ENCODE data around the gene ADRA1B.
A peak's percentile ranks its signal among the peaks of the same experiment; 100 is the strongest.
"Not testable (repeated sequence)": the region's sequence is repeated elsewhere in the genome, so short reads cannot be mapped to it uniquely, and the experiment has no call there.

ADRA1B gene

DNA sequence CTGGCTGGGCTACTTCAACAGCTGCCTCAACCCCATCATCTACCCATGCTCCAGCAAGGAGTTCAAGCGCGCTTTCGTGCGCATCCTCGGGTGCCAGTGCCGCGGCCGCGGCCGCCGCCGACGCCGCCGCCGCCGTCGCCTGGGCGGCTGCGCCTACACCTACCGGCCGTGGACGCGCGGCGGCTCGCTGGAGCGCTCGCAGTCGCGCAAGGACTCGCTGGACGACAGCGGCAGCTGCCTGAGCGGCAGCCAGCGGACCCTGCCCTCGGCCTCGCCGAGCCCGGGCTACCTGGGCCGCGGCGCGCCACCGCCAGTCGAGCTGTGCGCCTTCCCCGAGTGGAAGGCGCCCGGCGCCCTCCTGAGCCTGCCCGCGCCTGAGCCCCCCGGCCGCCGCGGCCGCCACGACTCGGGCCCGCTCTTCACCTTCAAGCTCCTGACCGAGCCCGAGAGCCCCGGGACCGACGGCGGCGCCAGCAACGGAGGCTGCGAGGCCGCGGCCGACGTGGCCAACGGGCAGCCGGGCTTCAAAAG is 55.7 kb downstream of the ADRA1B start:
- no peak for DNase-seq

DNA sequence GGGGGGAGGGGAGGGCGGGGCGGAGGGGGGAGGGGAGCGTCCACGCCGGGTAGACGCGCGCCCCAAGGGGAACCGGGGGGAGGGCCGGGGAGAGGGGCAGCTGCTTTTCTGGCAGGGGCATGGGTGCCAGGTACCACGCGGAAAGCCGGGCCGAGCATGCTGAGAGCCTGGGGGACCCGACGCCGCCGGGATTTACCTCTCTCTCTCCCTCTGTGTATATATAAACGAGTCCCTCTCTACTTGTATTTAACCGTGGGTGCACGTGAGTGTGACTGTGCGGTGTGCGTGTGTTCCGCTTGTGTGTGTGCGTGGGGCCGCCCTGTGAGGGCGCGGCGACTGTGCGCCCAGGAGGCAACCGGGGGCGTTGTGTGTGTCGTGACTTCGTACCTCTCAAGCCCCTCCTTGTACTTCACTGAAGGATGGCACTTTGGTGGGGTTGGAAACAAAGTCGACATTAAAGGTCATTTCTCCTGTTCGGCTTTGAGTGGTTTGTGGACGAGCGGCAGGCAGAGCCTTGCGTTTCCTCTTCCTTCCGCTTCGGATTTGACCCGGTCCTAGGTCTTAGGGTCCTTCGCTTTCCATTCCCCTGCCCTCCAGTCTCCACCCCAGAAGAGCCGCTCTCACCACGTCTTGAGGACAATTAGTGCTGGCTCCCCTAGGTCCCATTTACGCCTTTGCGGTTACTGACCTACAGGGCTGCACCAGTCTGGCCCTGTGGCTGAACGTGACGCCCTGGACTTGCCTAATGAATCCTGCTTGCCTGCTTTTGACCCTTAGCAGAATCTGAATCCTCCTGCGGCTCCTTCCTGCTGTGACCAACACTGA is 56.5 kb downstream of the ADRA1B start:
- no peak for DNase-seq

DNA sequence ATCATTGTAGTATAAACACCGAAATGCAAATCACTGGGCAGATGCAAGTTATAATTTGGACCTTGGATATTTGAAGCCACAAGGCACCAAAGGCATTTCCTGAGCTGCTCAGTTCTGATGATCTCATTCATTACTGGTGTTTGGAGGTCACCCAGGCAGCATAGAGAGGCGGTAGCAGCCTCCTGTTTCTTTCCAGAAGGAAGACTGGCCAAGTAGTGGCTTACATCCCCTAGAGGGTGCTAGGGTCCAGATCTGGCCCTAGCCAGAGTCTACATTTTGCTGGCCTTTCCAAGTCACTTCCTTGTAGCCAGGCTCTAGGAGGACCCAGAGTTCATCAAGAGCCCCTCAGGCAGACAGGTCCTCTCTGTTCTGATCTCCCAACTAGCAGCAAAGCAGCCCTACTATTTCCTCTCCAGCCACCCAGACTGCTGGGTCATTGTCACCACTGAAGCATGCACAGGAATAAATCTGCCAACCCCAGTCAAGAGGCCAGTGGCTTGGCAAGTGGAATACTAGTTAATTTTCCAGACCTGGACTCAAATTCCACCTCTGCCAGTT is 59.3 kb downstream of the ADRA1B start:
- no peak for DNase-seq

DNA sequence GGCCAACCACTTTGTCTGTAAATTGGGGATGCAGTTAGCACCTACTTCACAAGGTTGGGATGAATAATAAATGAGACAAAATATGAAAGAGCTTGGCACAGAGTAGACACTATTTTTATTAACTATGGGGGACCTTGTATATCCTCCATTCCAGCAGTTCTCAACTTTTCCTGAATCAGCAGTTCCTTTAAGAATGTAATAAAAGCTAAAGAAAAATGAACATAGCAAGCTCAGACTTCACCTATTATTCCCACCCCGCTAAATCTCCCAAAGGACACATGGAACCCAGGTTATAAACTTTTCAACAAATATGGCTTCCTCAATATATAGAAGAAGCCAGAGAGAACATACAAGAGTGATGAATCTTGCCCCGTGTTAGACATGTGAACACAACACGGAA is 60.6 kb downstream of the ADRA1B start:
- DNase-seq: no peak

DNA sequence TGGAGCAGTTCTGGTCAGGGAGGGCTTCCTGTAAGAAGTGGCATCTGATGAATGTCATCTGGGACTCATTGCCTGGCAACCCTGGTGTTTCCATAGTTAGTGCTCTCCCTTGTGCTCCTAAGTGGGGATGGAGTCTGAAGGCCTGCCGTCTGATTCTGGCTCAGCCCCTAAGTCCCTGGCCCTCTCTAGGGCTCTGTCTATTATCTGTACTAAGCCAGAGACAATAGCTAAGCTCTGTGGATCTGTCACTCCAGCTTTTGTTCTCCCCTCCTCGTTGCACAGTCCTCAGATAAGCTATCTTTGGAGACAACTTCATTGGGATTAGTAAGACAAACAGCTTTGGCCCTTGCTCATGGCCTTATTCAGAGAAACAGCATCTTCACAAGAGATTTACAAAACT is 62.1 kb downstream of the ADRA1B start:
- DNase-seq: no peak

DNA sequence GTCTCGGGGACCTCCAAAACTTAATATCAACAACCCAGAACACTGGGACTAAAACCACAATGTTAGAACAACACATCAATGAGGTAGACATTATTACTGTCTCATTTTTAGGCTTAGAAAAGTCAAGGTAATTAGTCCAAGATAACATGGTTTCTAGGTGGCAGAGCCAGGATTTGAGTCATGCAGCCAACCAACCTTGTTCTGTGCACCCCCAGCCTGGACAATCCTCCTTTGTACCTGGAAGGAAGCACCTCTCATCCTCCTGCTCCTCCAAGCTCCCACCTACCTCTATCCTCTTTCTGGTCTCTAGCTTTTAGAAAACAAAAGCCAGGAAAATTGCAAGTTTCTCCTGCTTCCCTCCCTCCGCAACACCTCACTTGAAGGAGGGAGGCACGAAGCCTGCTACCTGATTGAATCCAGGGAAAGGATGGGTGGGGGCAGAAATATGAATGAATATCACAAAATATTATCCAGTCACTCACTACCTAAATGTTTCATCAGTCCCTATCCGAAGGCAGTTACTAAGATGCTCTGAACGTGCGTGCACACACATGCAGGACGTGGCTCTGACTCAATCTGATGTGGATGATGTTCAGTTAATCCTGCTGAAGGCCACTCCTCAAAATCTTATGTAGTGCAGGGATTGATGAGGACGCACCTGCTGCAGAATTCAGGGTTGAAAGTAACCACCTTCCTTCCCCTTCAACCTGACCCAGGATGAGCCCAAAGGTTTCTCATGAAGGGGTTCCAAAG is 66.3 kb downstream of the ADRA1B start:
- no peak for DNase-seq

DNA sequence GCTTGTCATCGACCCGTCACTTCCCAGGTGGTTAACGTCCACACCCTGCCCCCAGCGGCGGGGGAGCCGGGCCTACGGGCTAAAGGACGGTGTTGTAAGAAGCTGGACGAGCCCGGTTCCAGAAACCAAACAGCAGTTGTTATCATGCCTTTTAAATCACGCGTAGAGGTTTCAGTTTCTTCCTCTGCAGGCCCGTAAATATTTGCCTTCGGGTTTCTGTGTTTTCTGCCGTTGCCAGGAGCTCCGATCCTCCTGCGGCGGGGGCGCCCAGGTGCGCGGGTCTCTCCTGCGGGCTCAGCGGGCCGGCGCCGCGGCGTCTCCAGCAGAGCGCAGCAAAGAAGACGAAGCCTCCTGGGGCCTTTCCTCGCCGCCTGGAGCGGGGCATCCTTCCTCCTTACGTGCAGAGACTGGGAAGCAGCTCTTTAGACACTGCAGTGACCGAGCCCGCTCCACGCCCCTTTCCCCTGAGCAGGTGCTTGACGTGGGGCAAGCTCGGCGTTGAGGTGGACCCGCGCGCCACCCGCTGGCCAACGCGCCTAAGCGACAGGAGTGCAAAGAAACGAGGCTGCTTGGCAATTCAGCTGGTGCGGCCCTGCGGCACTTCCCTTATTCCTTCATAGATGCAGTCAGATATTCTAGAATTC is 70.9 kb downstream of the ADRA1B start:
- peak; percentile 54 for DNase-seq

DNA sequence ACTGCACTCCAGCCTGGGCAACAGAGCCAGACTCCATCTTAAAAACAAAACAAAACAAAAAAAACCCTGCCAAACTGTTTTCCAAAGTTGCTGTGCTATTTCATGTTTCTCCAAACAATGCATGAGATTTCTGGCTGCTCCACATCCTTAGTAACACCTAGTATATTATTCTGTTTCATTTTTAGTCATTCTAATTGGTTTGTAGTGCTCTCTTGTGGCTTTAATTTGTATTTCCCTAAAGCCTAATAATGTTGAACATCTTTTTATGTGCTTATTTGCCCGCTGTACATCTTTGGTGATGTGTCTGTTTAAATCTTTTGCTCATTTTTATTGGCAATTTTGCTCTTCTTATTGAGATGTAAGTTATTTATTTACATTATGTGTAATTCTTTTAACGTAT is 74.2 kb downstream of the ADRA1B start:
- DNase-seq: no peak

DNA sequence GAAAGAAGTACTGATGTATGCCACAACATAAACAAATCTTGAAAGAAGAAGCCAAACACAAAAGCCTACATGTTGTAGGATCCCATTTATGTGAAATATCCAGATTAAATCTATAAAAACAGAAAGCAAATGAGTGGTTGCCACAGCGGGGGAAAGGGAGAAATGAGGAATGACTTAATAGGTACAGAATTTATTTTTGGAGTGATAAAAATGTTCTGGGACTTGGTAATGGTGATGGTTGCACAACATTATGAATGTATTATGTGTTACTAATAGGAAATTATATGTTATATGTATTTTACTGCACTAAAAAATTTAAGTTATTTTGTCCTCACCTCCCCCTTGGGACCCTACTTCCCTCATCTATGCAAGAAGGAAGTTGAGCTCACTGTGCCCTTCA is 76.3 kb downstream of the ADRA1B start:
- no peak for DNase-seq

DNA sequence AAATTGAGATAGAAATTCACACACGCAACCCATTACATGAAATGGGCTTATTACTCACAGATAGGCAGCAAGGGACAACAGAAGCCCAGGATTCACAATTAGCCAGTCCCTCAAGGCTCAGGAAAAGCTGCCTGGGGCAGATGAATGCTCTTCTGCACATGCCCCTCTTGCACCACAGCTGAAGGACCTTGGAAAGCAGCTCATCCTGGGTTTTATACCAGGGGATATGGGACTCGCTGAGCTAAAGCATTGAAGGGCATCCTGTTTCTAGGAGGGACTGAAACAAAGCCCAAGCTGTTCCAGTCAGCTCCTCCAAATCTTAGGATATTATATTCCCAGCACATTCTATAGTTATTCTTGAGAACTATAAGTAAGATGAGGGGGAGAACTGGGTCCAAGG is 76.9 kb downstream of the ADRA1B start:
- no peak for DNase-seq

DNA sequence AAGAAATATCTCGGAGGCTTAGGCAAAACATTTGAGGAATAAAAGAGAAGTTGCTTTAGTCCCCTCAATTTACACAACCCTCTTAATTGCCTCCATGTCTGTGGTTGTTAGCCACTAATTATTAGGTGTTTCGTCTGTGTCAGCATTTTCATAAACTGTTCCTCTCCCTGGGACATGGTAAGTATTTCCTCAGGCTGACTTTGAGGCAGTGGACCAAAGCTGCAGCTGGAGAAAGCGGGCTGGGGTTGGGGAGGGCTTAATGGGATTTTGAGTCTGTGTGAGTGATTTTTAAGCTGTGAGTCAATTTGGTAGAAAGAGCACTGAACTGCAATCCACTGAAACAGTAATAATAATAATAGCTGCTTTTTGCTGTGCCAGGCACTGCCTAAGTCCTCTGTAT is 79.6 kb downstream of the ADRA1B start:
- no peak for DNase-seq

DNA sequence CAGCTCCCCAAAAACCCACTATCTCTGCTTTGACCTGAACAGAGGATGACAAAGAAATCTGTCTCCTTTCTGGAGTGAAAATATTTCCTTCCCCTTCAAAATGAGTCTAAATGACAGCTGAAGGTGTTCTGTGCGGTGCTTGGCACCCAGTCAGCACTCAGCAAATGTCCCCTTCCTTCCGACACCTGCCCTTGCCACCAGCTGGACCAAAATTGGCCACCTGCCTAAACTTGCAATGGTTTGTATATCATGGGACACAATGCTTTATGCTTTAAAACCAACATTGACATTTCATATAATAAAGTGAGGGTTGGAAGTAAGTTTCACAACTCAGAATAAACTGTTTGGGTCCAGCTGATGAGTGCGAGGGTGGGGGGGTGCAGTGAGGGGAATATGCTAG is 85.2 kb downstream of the ADRA1B start:
- DNase-seq: no peak

DNA sequence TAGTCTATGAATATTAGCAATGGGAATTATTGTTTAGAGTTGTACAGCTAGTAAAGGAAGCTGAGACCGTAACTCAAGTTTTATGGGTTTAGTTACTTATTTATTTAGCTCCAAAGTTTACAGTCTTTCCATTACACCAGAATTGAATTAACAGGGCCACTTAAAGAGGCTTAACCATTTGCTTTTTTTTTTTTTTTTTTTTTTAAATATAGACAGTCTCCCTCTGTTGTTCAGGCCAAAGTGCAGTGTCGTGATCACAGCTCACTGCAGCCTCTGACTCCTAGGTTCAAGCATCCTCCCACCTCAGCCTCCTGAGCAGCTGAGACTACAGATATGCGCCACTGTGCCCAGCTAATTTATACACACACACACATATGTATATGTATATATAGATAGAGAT is 91.2 kb downstream of the ADRA1B start:
- no peak for DNase-seq

DNA sequence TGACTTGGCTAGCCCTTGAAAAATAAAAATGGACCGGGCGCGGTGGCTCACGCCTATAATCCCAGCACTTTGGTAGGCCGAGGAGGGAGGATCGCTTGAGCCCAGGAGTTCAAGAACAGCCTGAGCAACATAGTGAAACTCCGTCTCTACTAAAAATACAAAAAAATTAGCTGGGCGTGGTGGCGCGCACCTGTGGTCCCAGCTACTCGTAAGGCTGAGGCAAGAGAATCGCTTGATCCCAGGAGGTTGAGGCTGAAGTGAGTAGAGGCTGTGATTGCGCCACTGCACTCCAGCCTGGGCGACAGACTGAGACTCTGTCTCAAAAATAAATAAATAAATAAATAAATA is 92.2 kb downstream of the ADRA1B start:
- DNase-seq: not testable (repeated sequence)

DNA sequence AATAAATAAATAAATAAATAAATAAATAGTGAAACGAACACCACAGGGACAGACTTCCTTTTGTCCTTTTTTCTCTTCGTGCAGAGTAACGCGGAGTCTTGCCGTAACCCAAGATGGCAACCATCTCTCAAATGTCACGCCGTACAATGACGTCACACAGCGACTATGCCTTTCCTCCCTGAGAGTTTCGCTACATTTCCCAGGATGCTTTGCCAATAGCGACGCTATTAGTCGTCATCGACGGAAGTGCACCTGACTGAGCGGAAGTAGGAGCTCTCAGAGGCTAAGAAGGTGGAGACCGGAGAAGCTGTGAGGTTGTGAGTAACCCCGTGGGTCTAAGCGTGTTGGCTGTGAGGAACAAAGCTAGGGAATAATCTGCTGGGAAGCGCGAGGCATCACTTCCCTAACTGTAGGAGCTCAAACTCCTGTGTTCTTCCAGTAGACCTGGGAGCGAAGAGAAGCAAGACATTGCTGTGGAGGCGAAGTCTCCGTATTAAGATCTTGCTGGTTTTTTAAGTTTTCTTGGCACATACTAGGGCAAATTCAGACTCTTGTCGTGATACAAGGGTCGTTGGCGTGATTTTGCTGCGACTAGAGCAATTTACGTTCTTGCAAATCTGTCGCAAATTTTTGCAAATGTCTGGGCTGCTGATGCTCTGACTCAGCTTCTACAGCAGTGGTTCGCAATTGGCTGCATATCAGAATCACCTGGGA is 92.8 kb downstream of the ADRA1B start, which contains the start of gene TTC1:
TTC1 (plus strand) TSS at position 263 of the 714 bp plus-strand sequence. CDS start 1,390 bp downstream, outside the sequence.
- DNase-seq: peak; percentile 94

DNA sequence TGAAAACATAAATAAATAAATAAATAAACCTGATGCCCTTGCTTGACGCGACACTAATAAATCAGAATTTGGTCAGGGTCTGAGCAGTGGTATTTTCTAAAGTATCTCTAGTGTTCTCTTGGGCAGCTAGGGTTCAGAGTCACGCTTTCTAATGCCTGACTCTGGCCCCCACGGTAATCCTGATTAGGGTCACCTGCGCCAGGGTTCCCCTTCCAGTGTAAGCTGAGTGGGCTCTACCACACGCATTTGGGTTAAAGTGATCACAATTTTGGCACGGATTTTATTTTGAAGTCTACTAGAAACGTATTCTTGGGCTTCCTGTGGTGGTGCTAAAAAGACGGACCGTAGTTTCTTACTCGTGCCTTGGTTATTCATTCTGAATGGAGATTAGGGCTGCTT is 93.3 kb downstream of the ADRA1B start:
- no peak for DNase-seq

DNA sequence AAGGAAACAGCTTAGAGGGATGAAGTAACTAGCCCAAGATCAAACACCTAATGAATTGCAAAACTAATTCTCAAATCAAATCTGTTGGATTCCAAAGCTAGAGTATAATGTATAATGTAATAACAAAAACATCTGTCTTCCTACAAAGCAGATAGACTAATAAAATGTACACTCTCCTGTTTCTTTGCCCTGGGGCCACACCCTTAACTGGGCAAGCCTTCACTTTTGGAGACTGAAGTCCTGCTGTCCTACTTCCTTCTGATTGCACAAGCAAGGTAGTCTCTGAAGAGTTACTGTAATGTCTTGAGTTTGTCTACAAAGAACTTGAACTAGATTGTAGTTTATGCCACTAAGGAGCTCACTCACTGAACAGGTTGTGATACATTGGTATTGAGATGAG is 95.2 kb downstream of the ADRA1B start:
- no peak for DNase-seq

DNA sequence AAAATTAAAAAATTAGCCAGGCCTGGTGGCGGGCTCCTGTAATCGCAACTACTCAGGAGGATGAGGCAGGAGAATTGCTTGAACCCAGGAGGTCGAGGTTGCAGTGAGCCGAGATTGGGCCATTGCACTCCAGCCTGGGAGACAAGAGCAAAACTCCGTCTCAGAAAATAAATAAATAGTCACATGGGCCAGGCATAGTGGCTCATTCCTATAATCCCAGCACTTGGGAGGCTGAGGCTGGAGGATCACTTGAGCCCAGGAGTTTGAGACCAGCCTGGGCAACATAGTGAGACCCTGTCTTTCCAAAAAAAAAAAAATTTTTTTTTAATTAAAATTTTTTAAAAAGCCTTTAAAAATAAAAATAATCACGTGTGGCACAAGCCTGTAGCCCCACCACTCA is 97.9 kb downstream of the ADRA1B start:
- not testable (repeated sequence) for DNase-seq

DNA sequence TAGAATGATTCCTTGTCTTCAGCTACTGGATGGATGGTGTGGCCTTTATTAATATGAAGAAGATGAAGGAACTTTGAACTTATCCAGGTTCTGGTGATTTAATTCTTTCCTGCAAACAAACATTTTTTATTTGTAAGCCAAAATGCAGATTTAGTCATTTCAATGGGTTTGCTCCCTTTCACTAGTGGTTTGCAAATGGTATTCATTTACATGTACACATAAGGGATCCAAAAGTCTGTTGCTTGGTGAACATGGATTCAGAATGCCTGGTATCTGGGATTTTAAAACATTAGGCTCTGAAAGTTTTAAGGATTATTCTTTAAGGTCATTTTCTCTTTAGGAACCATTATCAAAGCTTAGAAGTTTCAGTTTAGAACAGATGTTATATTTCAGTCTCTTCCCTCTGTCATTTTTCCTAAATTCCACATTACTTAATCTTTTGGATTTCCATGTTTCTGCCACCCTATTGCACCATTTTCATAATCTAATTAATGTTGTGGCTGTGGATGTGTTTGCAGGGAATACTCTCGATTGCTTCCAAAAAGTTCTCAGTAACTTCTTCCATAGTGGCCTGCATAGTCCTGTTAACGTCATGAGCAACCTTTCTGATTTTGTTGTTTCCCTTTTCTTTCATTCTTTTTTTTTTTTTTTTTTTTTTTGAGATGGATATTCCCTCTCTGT is 102.8 kb downstream of the ADRA1B start:
- no peak for DNase-seq

DNA sequence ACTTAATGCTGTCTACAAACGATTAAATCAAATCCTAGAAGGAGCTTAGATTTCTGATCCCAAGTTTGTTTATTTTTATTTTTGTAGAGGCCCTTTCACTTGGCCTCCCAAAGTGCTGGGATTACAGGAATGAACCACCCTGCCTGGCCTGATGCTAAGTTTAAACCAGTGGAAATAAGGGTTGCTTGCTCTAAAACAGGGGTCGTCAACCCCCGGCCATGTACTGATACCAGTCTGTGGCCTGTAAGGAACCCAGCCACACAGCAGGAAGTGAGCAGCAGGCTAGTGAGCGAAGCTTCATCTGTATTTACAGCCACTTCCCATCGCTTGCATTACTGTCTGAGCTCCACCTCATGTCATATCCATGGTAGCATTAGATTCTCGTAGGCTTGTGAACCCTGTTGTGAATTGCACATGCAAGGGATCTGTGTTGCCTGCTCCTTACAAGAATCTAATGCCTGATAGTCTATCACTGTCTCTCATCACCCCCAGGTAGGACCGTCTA is 104.0 kb downstream of the ADRA1B start:
- no peak for DNase-seq

DNA sequence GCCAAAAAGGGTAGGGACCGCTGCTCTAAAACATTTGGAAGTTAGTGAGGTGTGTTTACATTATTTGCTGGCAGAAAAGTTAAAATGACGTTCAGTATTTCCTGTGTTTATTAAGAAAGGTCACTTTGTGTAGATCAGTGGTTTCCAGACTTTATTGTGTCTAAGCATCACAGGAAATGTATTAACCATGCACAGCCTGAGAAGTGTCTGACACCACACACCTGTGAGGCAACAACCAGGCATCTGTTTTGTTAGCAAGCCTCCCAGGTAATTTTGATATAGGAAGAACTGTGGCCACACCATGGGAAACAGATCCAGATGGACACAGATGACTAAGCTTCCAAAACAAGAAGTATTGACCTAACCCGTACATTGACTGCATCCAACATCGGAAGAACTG is 104.7 kb downstream of the ADRA1B start:
- DNase-seq: no peak
